ENCODE measurements around the gene STEAP3. TPM values are rescaled to one million over a fixed set of nuclear protein-coding genes. Genes with fewer than 3 reads are reported as not detected.

Gene STEAP3, protein sequence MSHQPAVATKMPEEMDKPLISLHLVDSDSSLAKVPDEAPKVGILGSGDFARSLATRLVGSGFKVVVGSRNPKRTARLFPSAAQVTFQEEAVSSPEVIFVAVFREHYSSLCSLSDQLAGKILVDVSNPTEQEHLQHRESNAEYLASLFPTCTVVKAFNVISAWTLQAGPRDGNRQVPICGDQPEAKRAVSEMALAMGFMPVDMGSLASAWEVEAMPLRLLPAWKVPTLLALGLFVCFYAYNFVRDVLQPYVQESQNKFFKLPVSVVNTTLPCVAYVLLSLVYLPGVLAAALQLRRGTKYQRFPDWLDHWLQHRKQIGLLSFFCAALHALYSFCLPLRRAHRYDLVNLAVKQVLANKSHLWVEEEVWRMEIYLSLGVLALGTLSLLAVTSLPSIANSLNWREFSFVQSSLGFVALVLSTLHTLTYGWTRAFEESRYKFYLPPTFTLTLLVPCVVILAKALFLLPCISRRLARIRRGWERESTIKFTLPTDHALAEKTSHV
- 10 to 100 TPM in 8 of 10 donors, 1 to 10 TPM in 2; 5.1 to 20.8 (median 15.3) TPM for polyA plus RNA-seq (ENCODE audit: insufficient read length in 10 of 10)
- long read RNA-seq, donor 1, partial matches to known transcripts, result 0 of 1 reads
- long read RNA-seq, donor 1, other reads (novel, unspliced or antisense), result 0 of 1 reads
- long read RNA-seq, donor 2, partial matches to known transcripts, result 0 of 1 reads
- long read RNA-seq, donor 2, other reads (novel, unspliced or antisense), result 0 of 1 reads
- long read RNA-seq, donor 3, result 0 reads
- long read RNA-seq, donor 4, partial matches to known transcripts, result 0 of 2 reads
- long read RNA-seq, donor 4, other reads (novel, unspliced or antisense), result 0 of 2 reads
- long read RNA-seq, donor 5, transcript STEAP3-202 (5 exons, 1,871 nt), result major isoform, 5 of 5 reads
- long read RNA-seq, donor 5, partial matches to known transcripts, result 0 of 5 reads
- long read RNA-seq, donor 5, other reads (novel, unspliced or antisense), result 0 of 5 reads
- long read RNA-seq, donor 6, full-length matches to known transcripts, result 3 of 3 reads
- long read RNA-seq, donor 6, partial matches to known transcripts, result 0 of 3 reads
- long read RNA-seq, donor 6, other reads (novel, unspliced or antisense), result 0 of 3 reads
- long read RNA-seq, donor 7, partial matches to known transcripts, result 0 of 1 reads
- long read RNA-seq, donor 7, other reads (novel, unspliced or antisense), result 0 of 1 reads
- long read RNA-seq, donor 8, result 0 reads
- long read RNA-seq, donor 9, result 0 reads

DNA sequence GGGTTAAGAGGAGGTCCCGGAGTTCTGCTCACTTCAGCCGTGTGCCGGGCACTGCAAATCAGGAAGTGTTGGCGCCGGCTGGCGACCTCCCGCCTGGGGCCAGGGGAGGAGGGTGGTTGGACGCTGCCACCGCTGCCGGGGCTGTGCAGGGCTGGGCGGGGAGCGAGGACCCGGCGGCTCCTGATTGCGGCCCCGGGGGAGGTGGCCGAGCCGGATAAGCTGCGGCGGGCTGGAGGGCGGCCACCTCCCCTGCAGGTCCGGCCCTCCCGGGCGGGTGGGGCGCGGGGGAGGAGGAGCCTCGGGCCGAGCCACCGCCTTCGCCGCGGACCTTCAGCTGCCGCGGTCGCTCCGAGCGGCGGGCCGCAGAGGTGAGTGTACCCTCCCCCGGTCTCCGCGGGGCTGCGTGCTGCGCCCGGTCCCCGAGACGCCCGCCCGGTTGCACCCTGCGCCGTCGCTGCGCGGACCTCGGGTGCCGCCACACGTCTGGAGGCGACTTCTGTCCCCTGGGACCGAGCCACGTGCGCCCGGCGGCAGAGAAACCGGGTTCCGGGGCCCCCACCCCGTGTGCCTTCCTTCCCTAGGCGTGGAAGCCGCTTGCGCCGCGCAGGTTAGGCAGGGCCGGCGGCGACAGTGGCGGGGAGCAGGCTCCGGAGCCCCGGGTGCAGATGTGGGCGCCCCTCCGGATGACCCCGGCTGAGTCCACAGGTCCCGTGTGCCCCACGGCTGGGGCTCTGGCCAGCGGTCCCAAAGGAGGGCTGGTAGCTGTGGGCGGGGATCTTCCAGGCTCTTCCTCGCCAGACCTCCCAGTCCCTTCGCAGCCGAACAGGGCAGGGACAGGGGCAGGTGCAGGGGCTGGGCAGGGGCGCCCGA, at the start of gene STEAP3:
TSS of gene STEAP3 (plus strand) at position 314 of the 870 bp plus-strand sequence. CDS start 7,179 bp downstream, outside the sequence.
- peak; percentile 58 to 65 (median 58) for DNase-seq

DNA sequence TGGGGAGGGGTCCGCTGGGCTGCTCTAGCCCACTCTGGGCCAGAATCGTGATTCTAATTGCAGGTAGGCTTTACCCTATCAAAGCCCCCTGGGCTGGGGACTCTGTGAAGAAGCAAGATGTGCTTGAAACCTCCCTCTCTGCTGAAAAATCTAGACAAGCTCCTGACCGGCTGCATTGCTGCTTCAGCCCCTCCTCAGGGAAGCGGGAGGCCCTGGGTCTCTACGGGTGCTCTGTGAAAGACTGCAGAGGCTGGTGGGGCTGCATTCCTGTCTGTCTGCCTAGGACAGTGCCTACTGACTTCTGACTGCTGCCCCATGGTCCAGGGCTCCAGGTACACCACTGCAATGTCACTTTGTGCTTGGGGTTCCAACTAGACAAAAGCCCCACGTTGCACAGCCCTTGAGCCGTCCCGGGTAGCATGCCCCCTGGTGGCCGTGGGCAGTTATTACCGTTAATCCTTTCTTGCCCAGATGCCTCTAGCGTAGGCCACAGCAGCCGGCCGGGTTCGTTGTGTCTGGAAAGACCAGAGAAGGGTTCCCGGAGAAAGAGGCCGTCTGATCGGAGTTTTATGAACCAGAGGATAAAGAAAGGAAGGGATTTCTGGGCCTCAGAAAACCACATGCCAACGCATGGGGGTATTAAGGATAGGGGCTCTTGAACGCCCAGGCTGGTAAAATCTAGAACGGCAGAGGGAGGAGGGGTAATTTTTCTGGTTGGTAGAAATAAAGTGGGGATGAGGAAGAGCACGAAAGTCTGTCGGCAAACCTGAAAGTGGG, 49.2 kb upstream of the STEAP3 start:
- DNase-seq, result peak in 1 of 3 donors; percentile 6

DNA sequence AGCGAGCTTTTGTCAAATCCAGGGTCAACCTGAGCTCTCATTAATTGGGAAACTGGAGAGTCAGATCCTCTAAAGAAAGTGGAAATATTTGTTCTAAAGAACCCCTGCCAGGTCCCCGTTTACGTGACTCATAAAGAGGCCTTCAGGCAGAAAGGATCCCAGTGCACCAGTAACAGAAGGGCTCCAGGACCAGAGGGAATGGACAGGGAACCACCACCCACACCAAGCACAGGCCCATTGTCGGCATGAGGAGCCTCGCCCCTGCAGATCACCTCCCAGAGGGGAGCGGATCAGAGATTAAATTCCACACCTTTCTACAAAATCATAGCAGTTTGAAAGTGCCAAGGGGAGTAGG, 48.7 kb upstream of the STEAP3 start:
- no peak for DNase-seq

DNA sequence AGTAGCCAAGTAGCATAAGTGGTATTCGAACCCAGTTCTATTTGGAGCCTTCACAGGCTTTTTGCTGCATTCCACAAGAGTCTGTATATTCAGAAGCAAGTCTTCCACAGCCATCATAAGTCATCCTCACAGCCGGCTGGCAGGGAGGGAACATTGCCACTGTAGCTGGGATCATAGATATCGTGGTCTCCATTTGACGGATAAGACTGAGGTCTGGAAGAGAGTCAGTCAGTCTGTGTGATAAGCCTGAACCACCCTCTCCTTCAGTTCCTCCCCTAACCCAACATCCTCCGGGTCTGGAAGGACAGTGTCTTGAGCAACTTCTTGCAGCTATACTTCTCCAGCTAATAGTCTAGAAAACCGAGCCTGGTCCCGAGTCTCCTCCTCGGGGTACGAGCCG, 48.1 kb upstream of the STEAP3 start:
- no peak for DNase-seq

DNA sequence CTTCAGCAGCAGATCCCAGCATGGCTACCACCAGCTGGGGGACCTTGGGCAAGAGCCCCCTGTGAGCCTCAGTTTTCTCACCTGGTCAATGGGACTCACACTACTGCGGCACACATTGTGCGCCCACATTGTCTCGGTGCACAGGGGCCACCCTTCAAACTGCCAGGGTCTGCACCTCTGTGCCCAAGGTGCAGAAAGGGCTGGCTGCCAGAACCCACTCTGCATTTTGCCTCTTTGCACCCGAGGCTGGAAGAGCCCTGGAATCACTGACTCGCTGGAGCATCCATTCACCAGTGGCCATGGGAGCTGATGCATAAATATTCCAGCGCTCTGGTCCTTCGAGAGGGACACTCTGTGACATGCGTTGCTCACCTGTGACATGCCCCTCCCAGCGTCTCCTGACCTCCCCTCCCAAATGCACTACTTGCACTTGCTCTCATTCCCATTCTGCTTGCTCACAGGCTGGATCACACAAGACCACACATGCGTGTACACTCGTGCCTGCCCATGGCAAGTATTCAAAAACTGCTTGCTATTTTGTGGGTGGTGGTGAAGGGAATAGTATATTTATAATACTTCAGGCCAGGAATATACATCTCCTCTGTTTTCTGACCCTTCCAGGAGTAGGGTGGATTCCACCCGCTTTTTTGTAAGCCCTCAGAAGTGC, 46.3 kb upstream of the STEAP3 start:
- no peak for DNase-seq

DNA sequence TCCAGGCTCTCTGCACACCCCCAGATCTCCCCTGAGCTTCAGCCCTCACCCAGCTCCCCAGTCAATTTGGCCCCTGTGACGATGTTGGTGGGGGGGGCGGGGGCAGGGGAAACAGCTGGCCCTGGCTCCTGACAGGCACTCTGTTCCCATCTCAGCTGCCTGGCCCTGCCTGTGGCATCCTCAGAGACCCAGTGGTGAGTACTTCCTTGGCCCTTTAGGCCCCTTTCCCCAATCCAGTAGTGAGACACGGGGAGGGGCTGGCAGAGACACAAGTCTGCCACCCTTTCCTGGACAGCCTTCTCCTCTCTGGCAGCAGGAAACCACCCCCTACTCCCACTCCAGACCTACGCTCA, 45.8 kb upstream of the STEAP3 start:
- DNase-seq, result no peak

DNA sequence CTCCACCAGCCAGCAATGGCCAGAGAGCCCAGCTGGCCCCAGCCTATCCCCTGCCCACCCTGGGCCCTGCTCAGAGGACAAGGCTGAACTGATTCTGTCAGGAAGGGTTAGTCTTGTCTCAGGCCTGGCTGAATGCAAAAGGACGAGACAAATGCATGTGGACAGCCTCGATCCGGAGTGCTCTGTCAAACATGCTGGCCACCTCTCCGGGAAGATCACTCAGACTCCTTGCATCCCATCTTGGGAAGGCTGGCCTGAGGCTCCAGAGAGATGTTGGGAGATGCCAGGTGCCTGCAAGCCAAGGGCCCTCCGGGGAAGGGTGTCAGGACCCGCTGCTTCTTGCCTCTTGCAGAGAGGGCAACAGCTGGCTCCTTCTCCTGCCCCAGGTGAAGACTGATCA, 44.9 kb upstream of the STEAP3 start:
- no peak for DNase-seq

DNA sequence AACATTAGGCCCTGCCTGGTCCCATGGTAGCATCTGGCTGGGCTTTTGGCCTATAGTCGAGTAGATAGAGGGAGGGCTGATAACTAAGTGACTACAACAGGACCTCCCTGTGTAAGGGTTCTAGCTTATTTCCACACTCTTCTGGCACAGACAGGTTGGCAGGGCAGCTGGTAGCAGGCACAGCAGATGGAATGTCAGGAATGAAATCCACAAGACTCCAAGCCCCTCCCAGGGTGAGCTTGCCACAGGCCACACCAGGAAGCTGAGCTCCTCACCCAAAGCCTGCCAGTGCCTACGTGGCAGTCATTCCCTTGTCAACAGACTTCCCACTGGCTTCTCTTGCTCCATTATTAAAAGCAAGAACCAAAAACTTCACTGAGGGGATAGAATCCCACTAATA, 44.4 kb upstream of the STEAP3 start:
- no peak for DNase-seq

DNA sequence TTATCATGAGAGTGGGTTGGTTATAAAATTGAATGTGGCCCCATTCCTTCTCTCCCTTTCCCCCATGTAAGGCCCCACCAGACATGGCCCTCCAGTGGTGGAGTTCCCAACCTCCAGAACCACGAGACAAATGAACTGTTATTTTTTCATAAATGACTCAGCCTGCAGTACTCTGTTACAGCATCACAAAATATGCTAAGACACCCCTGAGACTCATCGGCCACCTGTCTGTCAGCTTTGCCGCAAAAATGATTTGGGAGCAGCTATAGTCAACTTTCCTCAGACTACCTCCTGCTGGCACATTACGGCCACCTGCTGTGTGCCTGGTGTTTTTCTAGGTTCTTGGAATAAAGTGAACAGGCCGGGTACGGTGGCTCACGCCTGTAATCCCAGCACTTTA, 43.6 kb upstream of the STEAP3 start:
- no peak for DNase-seq

DNA sequence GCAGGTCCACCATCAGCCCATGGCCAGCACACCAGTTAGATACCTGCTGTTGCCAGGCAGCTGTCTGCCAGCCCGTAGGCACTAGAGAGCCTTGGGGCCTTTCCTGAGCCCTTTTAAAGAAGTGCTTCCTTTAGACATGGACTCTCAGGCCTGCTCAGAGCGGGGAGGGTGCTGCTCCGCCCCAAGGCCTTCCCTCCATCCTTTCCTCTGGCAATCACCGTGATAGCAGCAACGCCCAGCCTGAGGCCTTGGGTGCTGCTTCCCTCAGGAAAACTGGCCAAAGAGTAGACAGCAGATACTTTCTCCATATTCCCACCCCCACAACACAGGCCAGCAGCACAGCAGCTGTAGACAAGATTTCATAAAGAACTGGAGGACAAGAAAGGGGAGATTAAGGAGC, 42.7 kb upstream of the STEAP3 start:
- no peak for DNase-seq

DNA sequence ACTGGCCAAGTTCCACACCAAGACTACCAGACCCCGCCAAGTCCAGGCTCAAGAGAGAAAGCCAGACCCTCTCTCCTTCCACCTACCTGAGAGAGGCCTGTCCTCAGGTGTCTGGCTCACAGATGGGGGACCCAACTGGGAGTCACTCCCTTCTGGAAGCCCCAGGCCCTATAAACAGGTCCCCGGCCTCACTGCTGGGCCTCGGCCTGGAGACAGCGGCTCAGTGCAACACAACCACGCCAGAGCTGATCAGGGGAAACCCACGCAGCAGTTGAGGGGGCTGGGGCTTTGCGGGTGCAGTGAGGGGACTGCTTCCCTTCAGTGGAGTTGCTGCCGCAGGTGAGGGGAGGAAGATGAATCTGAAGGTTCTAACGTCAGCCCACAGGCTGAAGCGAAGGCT, 42.2 kb upstream of the STEAP3 start:
- no peak for DNase-seq

DNA sequence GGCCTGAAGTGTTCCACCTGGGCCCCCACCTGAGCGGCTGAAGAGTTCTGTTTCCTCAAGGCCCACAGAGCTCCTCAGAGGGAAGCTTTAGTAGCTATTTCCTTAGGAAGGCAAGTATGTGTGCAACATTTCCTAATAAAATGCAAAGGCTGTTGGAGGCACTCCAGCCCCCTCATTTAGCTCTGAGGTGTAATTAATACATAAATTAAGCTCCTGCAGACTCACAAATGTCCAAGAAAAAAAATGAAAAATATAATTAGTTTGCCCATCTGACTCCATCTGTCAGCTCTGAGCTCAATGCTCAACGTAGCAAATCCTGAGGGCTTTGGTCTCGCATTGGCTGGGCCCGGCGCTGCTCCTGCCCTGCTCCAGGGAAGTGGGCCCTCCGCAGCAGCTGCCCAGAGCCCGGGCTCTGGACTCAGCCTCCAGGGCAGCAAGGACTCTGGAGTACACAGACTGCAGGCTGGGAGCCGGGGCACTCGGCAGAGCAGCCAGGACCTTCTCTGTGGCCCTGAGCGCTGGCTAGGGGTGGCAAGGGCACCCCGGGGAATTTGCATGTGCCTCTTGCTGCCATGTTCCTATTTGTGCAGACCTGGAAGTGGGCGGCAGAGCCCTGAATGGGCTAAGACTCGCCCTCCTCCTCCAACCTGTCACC, 41.7 kb upstream of the STEAP3 start:
- no peak for DNase-seq

DNA sequence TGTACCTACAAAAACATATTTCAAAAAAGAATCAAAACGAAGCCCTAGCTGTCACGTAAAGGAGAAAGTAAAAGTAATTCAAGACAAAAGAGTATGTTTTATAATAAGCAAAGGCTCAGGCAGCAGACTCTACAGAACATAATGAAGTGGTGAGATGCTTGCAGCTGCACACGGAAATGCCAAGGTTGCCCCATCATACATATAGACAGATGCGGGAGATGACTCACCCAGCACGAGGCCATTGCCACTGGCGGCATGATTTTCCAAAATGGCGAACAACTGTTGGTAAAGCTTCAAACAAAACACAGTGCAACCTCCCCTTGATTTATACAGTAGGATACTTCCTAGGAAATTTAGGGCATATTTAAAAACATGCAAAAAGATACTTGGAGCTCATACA, 39.1 kb upstream of the STEAP3 start:
- DNase-seq, result no peak

DNA sequence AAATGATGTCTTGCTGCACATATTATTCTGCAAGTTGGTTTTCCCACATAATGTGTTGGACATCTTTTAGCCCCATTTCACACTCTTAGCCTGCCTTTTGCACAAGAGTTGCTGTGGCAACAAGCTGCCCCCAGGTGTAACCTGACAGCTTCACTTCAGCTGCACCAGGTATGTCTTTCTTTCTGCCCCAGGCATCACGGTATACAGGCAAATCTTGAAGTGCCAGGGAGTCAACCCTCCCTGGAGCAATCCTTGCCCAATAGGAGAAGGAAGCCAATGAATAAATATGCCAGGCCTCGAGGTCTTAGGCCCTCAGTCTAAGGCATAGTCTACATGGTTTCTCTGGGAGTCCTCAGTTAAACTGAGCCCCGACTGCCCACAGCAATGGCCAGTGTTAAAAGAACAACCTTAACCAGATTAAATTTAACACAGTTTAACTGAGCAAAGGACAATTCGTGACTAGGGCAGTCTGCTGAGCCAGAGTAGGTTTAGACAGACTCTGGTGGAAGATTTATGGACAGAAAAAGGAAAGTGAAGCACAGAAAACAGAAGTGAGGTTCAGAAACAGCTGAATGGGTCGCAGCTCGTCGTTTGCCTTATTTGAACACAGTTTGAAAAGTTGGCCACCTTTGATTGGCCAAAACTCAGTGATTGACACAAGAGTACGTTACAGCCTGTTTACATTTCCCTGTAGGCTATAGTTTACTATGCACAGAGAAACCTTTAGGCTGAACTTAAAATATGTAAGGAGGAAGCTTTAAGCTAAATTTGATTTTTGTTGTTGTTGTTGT, 33.1 kb upstream of the STEAP3 start:
- no peak for DNase-seq

DNA sequence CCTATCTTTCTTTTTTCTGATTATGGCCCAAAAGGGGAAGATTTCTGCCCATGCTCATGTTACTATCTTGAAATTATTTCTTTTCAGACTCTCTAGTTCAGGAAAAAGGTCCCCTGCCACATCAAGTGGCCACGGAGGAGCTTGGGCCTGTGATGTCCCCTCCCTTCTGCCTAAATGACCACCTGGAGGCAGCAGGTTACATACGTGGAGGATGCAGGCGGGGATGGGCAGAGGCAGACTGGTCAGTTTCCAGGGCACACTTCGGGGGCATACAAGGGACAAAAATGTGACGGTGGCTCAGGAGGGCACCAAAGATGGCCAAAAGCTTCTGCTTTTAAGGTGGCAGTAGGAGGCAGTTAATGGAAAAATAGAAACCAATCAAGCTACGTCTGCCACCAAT, 30.7 kb upstream of the STEAP3 start:
- no peak for DNase-seq

DNA sequence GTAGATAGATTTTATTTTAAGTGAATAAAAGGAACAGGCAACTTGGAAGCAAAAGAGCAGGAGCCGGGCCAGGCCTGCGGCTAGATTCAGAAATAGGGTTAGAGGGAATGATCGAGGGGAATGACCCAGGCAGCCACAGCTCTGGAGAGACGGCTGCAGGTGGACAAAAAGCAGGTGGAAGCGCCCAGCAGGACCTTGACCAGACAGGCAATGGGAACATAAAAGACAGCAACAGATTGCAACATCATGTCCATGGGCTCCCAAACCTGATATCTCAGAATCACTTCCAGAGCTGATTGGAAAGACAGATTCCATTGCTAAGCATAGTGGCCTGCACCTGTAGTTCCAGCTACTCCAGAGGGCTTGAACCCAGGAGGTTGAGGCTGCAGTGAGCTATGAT, 28.6 kb upstream of the STEAP3 start:
- no peak for DNase-seq

DNA sequence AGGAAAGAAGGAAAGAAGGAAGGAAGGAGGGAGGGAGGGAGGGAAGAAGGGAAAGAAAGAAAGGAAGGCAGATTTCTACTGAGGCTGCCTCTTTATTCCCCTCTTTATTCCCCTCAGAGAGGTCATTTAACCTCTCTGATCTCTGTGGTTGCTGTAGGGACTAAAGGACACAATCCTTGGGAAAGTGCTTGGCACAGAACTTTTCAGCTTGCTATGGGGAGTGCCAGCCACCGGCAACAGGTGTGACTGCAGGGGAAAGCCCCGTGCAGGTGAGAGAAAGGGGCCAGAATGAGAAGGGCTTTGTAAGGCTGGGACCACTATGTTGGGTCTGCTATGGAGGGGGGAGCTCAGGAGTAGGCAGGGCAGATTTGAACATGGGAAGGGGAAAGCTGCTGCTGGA, 27.7 kb upstream of the STEAP3 start:
- DNase-seq, result no peak

DNA sequence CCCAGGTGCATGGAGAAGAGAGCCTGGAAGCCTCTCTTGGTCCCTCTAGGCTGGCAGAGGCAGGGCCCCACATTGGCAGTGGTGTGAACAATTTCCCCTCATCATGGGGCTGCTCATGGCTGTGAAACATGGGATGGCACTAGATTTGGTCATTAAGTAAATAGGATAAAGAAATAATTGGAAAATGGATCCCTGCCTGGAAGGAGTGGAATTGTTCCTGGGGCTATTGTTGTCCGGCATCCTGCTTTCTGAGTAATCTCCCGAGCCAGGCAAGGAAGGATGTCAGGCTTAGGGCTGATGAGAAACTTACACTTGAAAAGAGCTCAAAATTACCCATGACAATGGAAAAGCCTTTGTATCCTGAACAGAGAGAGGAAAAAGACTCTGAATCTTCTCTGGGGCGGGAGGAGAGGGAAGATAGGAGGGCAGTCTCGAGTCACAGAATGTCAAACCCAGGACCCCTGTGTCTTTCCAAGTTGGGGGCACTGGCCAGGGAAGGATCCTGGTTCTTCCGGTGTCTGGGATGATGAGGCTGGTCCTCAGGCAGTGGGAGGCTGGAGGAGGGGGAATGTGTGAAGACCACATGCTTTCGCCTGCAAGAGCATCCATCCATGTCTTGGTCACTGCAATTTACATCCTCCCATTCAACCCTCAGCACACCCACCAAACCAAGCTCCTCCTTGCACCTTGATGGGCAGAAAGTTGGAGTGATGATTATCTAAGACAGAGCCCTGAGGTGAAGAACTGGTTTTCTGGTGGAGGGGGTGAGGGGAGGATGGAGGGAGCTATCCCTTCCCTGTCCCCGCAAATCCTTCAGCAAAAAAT, 27.1 kb upstream of the STEAP3 start:
- no peak for DNase-seq
